ENCODE results near the gene ACYP1. TPM values are rescaled to one million over a fixed set of nuclear protein-coding genes. Genes with fewer than 3 reads are reported as not detected.
A peak's percentile ranks its signal among the peaks of the same experiment; 100 is the strongest.

Gene ACYP1
- total and polyA plus RNA-seq, 9 of the 15 experiments (the other 6 are each of a cell fraction or from before 2014, with no cell fraction given) = 19.9 to 113 (median 52.3) TPM

- Histone ChIP-seq H3K9me3 (replicated peaks; ENCODE audit: control insufficient read depth, insufficient read depth, low read depth, low read length) (no peaks in the 10 kb centered on the region), H3K4me3 (peak overlapping the region; percentile 41), H3K27me3 (ENCODE audit: control insufficient read depth in 2 of 2, insufficient read depth in 2 of 2, low read length in 2 of 2) (no peaks in the 10 kb centered on the region), H3K4me2 (ENCODE audit: insufficient read depth, low read length) (peak overlapping the region; percentile 96), H3K9me1 (ENCODE audit: control insufficient read depth, insufficient read depth, low read length) (peaks cover 3% of the 10 kb centered on the region), H3K9ac (ENCODE audit: insufficient read depth in 1 of 2, low read depth in 2 of 2, low read length in 2 of 2) (peak overlapping the region; percentile 87), H3K4me1 (replicated peaks in 1 of 2; ENCODE audit: control insufficient read depth in 2 of 2, insufficient read depth in 2 of 2, low read length in 2 of 2) (peaks cover 29 to 32% of the 10 kb centered on the region in 2 experiments; a peak in 4 of 5 replicates), H3K27ac (ENCODE audit: extremely low read depth, low read depth, low read length) (peak overlapping the region; percentile 93), H2AFZ (ENCODE audit: low read depth, low read length) (peak overlapping the region; percentile 86), H4K20me1 (replicated peaks; ENCODE audit: control insufficient read depth, insufficient read depth, low read length) (no peaks in the 10 kb centered on the region), H3K79me2 (ENCODE audit: control insufficient read depth, insufficient read depth, low read length) (peaks cover 69% of the 10 kb centered on the region), H3K36me3 (ENCODE audit: control insufficient read depth, insufficient read depth, low read length) (no peaks in the 10 kb centered on the region; the same call in 2 of the 3 replicates)
- ATAC-seq = peak; percentile 1; the same call in 2 of the 3 replicates
- in situ Hi-C loops (cut with MboI) (no loop called here), intact Hi-C loops (cut with micrococcal nuclease) (no loop called here)
- FAIRE-seq = peak; percentile 40
- CTCF ChIA-PET (ENCODE audit: low intra/inter-chr PET ratio) = no interaction called here
- POLR2A ChIA-PET = interaction anchor here (0.6 to 1.0 kb wide), 7 partner anchors 20 to 561 kb away, joined by 3 to 4 read pairs (median 3); partner anchors contain the start of gene EIF2B2
- BruUV-seq (replicated peaks) = TSS peak; percentile 85
- under 1% methylated on average over 10 of the region's 15 CpGs for WGBS (ENCODE audit: insufficient coverage, low coverage, missing lambda C conversion rate)
- DNase-seq (ENCODE audit: extremely low read depth in 1 of 4, low spot score in 3 of 4) = peak in 2 of 4 experiments; percentile 10 to 26
- TF ChIP-seq EHMT2 (IDR thresholded peaks at IDR 0.05) (0 out of 2 replicates have a peak, but pooled peaks have one; percentile 71), MAFK (IDR thresholded peaks at IDR 0.05; ENCODE audit: low read length) (peak; percentile 59; the same call in 1 of the 2 replicates), SPI1 (IDR thresholded peaks at IDR 0.05; ENCODE audit: borderline replicate concordance, low read depth, low read length) (no peak), MCM7 (IDR thresholded peaks at IDR 0.05) (0 out of 4 replicates have a peak, but pooled peaks of 1 of the 2 experiments have one; percentile 22), ZBTB8A (IDR thresholded peaks at IDR 0.05; ENCODE audit: partially characterized antibody) (no peak), SMARCB1 (IDR thresholded peaks at IDR 0.05; ENCODE audit: insufficient read length, low read depth) (no peak), ZZZ3 (IDR thresholded peaks at IDR 0.05) (no peak), ZNF431 (CRISPR knock-in tag; IDR thresholded peaks at IDR 0.05) (no peak), STAT6 (CRISPR knock-in tag; IDR thresholded peaks at IDR 0.05) (no peak), EP400 (IDR thresholded peaks at IDR 0.05) (no peak; the same call in 1 of the 2 replicates), ZNF830 (CRISPR knock-in tag; IDR thresholded peaks at IDR 0.05) (no peak), FUS (optimal IDR thresholded peaks at IDR 0.05; ENCODE audit: low read depth, low read length) (no peak), KDM4B (IDR thresholded peaks at IDR 0.05; ENCODE audit: borderline replicate concordance in 2 of 2, low read depth in 1 of 2) (no peak)
Measured at GRCh38 chr14:75068294-75069120, 4.7 kb upstream of the ACYP1 start.
